GM11168 (cell line): ENCODE data around the gene HAND1.

ENCODE experiments used
- in situ Hi-C: fragments of 300-500 bp; cut with MboI; formaldehyde crosslinking; loops from one replicate; pipeline ENCODE4 v1.12.0; 2022; ENCODE audit warnings: low sequenced_read_pairs; ENCODE audit not compliant: unreplicated experiment

HAND1 gene

GRCh38 chr5:154479944-154480750 is 2.1 kb upstream of the HAND1 start:
- in situ Hi-C loops, result no loop called here

- in situ Hi-C loops, result no loop called here
Measured at GRCh38 chr5:154479160-154479943, 1.3 kb upstream of the HAND1 start.

GRCh38 chr5:154478752-154479159 is 729 bp upstream of the HAND1 start:
- in situ Hi-C loops, result no loop called here

GRCh38 chr5:154477382-154478223 is 424 bp downstream of the HAND1 start:
- in situ Hi-C loops, result no loop called here

- in situ Hi-C loops, result no loop called here
Measured at GRCh38 chr5:154476354-154477205, 1.4 kb downstream of the HAND1 start.

GRCh38 chr5:154475591-154476353 is 2.3 kb downstream of the HAND1 start:
- in situ Hi-C loops, result no loop called here

GRCh38 chr5:154474396-154475334 is 3.4 kb downstream of the HAND1 start:
- in situ Hi-C loops, result no loop called here

GRCh38 chr5:154473581-154474283 is 4.3 kb downstream of the HAND1 start:
- in situ Hi-C loops, result no loop called here

- in situ Hi-C loops, result no loop called here
Measured at GRCh38 chr5:154472871-154473580, 5.0 kb downstream of the HAND1 start.

GRCh38 chr5:154470947-154471870 is 6.8 kb downstream of the HAND1 start:
- in situ Hi-C loops, result no loop called here

GRCh38 chr5:154470137-154470536 is 7.9 kb downstream of the HAND1 start:
- in situ Hi-C loops, result no loop called here

- in situ Hi-C loops, result loop anchor here (5.0 kb wide), 1 partner anchor 139 kb away; no protein-coding TSS in a partner anchor
Measured at GRCh38 chr5:154467655-154468354, 10.2 kb downstream of the HAND1 start.

- in situ Hi-C loops, result loop anchor here (5.0 kb wide), 1 partner anchor 141 kb away; no protein-coding TSS in a partner anchor
Measured at GRCh38 chr5:154466671-154467070, 11.4 kb downstream of the HAND1 start.

- in situ Hi-C loops, result loop anchor here (5.0 kb wide), 1 partner anchor 141 kb away; no protein-coding TSS in a partner anchor
Measured at GRCh38 chr5:154466147-154466546, 11.9 kb downstream of the HAND1 start.

GRCh38 chr5:154465169-154465568 is 12.9 kb downstream of the HAND1 start:
- in situ Hi-C loops, result loop anchor here (5.0 kb wide), 1 partner anchor 142 kb away; no protein-coding TSS in a partner anchor
